22Rv1 (cell line): Measurements from ENCODE around the gene TRIM4.

Experiments used
- H3K27ac ChIP-seq: fragments of 450-650 bp; 2 replicates; pipeline ENCODE4 v1.5.1; 2017
- ZFX ChIP-seq: fragments of 450-650 bp; IDR thresholded peaks from 2 replicates; pipeline ENCODE4 v1.6.1; 2017; ENCODE audit warnings: antibody characterized with exemption, borderline replicate concordance
- TF ChIP-seq, protein P1 (sequence below): fragments of 450-650 bp; IDR thresholded peaks from 2 replicates; pipeline ENCODE4 v1.5.1; 2017; ENCODE audit warnings: mild to moderate bottlenecking

Gene TRIM4

DNA sequence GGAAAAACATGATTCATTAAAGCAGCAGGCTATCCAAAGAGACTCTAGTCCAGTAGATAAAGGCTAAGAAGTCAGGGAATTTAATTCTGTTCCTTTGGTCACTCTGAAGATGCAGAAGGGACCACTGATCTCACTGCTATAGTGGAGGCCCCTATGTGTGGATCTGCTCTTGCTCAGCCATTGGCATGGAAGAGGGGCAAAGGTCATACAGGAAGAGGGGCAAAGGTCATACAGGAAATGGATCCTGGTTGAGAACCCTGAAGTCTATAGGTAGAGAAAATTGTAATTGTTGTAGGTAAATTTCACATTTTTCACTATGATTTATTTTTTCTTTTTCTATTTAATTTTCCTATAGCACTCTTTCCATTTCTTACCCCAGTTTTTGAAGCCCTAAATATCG, 64.1 kb downstream of the TRIM4 start:
- no peak overlapping the region for H3K27ac ChIP-seq
- TF ChIP-seq, protein P1, sequence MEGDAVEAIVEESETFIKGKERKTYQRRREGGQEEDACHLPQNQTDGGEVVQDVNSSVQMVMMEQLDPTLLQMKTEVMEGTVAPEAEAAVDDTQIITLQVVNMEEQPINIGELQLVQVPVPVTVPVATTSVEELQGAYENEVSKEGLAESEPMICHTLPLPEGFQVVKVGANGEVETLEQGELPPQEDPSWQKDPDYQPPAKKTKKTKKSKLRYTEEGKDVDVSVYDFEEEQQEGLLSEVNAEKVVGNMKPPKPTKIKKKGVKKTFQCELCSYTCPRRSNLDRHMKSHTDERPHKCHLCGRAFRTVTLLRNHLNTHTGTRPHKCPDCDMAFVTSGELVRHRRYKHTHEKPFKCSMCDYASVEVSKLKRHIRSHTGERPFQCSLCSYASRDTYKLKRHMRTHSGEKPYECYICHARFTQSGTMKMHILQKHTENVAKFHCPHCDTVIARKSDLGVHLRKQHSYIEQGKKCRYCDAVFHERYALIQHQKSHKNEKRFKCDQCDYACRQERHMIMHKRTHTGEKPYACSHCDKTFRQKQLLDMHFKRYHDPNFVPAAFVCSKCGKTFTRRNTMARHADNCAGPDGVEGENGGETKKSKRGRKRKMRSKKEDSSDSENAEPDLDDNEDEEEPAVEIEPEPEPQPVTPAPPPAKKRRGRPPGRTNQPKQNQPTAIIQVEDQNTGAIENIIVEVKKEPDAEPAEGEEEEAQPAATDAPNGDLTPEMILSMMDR = no peak
- no peak for TF ChIP-seq ZFX

DNA sequence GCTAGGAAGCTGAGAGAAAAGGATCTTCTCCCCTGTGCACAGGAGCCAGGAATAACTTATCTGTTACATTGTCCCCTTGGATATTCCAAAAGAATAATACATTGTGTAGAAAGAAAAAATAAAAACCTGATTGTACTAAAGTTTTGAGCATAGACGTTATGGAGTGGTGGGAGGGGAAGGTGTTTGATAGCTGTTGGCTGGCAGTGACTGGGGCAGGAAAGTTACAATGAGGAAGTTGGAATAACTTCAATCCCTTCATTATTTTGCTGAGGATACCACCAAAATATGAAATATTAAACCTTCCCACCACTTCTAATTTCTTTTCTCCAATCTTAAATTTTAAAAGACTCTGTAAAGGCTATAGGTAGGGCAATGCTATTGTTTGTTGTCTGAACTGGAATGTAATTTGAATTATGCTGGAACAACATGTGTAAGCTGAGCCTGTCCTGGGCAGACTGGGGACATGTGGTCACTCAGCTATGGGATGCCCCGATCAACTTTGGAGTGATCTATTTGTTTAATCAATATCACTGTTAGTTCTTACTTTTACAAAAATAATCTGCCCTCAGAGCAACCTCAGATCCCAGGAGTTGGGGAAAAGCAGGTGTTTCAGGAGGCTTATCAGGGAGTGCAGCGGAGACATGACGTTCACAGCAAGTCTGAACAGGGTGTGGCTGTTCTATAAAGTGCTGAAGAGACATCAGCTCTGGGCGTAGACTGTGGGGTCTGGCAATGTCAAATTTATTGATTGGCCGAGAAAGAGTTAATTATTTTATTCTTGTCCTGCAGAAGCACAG, 70.7 kb downstream of the TRIM4 start:
- TF ChIP-seq ZFX = no peak
- TF ChIP-seq, protein P1 = no peak
- H3K27ac ChIP-seq = no peak overlapping the region

DNA sequence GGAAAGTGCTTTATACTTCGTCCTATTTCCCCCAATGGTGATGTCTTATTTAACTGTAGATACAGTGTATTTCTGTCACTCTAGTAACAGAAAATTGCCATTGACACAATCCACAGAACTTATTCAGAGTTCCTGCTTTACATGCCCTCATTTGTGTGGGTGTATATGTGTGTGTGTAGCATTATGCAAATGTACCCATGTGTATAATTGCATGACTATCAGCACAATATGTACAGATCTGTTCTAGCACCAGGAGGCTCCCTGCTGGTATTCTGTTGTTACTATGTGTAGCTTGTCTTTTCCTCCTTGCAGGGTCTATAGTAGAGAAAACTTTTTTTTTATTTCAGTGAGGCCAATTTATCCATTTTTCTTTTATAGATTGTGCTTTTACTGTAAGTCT, 75.0 kb downstream of the TRIM4 start:
- no peak overlapping the region for H3K27ac ChIP-seq
- TF ChIP-seq, protein P1 = no peak
- TF ChIP-seq ZFX = no peak

DNA sequence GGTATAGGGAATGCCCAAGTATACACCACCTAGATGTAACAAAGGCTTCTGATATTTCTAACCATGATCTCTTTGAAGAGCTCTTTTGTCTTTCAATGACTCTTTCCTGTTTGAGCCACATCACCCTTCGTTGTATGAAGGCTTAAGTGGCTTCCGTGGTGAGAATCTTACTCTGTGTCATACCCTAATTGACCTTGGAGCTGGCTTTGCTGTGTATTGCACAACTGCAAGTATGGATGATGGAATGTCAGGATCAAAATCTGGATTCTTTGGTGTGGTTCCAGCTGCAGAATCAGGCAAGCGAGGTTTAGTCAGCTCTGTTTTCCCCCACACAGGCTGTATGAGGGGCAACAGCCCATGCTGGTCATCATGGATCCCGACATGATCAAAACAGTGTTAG, 75.5 kb downstream of the TRIM4 start:
- TF ChIP-seq, protein P1 = no peak
- no peak for TF ChIP-seq ZFX
- H3K27ac ChIP-seq = no peak overlapping the region

DNA sequence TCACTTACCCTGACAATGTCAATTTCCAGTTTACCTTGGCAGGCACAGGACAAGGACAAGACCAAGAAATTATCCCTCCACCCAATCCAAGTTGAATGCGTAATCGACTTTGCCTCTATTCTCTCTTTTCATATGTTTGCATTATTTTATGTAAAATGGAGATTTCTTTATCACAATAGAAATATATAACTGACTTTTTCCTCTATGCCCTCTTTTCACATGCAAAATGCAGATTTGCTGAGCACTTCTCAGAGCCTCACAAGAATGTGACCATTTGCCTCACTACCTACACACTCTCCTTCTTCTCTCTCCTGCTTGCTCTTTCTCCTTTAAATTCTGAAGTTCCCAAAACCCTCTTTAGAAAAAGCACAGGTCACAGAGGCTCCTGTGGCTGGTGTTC, 76.4 kb downstream of the TRIM4 start:
- TF ChIP-seq ZFX = no peak
- no peak overlapping the region for H3K27ac ChIP-seq
